Tibial artery (tissue), 4 donors: Measurements from ENCODE around the gene C1orf185.
"Not testable (repeated sequence)": the region's sequence is repeated elsewhere in the genome, so short reads cannot be mapped to it uniquely, and the experiment has no call there.

Experiments used
- DNase-seq, 2 donors: peaks; one replicate each; pipeline ENCODE4 v3.0.0-alpha.2; 2019
- H3K27ac ChIP-seq, 2 donors: fragments of 200-600 bp; sonication (generic) in 1 of 2; 1 replicate in 1 of 2; 2 replicates in 1 of 2; pipeline ENCODE4 v1.5.1; 2018 to 2019; ENCODE audit warnings: mild to moderate bottlenecking in 1 of 2
- H3K27me3 ChIP-seq, 2 donors: fragments of 200-600 bp; sonication (generic) in 1 of 2; one replicate each; pipeline versions ENCODE4 v1.5.1 to v1.6.0; 2016 to 2019
- H3K36me3 ChIP-seq, 3 donors: fragments of 200-600 bp; sonication (generic) in 2 of 3; one replicate each; pipeline ENCODE4 v1.5.1; 2016 to 2019; ENCODE audit warnings: mild to moderate bottlenecking in 2 of 3
- H3K4me1 ChIP-seq, 4 donors: fragments of 200-600 bp; sonication (generic) in 2 of 4; 1 replicate in 3 of 4; 2 replicates in 1 of 4; pipeline ENCODE4 v1.5.1; 2016 to 2019
- H3K4me3 ChIP-seq, 2 donors: fragments of 200-600 bp; sonication (generic) in 1 of 2; 1 replicate in 1 of 2; 2 replicates in 1 of 2; pipeline ENCODE4 v1.5.1; 2018 to 2019; ENCODE audit warnings: mild to moderate bottlenecking in 2 of 2
- H3K9me3 ChIP-seq, 3 donors: fragments of 200-600 bp; sonication (generic) in 1 of 3; one replicate each; pipeline ENCODE4 v1.5.1; 2016 to 2019
- intact Hi-C: fragments of 100-400 bp; cut with DNase I; formaldehyde crosslinking; loops from one replicate; pipeline ENCODE4 v1.15.0; 2023; ENCODE audit warnings: low total_unique reads
- TF ChIP-seq, protein P1 (sequence below), 2 experiments: fragments of 200-600 bp in 1 of 2; fragments of 450-650 bp in 1 of 2; IDR thresholded peaks; one replicate each; pipeline ENCODE4 v1.5.1; 2017 to 2019; ENCODE audit warnings: antibody characterized with exemption in 2 of 2, mild to moderate bottlenecking in 1 of 2, moderate library complexity in 1 of 2

C1orf185 gene

GRCh38 chr1:51157395-51157794, 55.4 kb downstream of the C1orf185 start:
- Histone ChIP-seq H3K27ac (no peak overlapping the region), H3K4me1 (no peaks in the 10 kb centered on the region), H3K36me3 (no peaks in the 10 kb centered on the region), H3K4me3 (no peak overlapping the region), H3K9me3 (peaks cover 0 to 29% (median 11%) of the 10 kb centered on the region in 3 donors), H3K27me3 (no peaks in the 10 kb centered on the region)
- intact Hi-C loops, result no loop called here
- TF ChIP-seq, protein P1, sequence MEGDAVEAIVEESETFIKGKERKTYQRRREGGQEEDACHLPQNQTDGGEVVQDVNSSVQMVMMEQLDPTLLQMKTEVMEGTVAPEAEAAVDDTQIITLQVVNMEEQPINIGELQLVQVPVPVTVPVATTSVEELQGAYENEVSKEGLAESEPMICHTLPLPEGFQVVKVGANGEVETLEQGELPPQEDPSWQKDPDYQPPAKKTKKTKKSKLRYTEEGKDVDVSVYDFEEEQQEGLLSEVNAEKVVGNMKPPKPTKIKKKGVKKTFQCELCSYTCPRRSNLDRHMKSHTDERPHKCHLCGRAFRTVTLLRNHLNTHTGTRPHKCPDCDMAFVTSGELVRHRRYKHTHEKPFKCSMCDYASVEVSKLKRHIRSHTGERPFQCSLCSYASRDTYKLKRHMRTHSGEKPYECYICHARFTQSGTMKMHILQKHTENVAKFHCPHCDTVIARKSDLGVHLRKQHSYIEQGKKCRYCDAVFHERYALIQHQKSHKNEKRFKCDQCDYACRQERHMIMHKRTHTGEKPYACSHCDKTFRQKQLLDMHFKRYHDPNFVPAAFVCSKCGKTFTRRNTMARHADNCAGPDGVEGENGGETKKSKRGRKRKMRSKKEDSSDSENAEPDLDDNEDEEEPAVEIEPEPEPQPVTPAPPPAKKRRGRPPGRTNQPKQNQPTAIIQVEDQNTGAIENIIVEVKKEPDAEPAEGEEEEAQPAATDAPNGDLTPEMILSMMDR (IDR thresholded peaks at IDR 0.05), result no peak
- DNase-seq, result no peak

- intact Hi-C loops, result no loop called here
- no peak overlapping the region for H3K4me3 ChIP-seq
- no peaks in the 10 kb centered on the region for H3K27me3 ChIP-seq
- TF ChIP-seq, protein P1 (IDR thresholded peaks at IDR 0.05), result no peak
- H3K4me1 ChIP-seq, result no peaks in the 10 kb centered on the region
- DNase-seq, result no peak
- H3K9me3 ChIP-seq, result peaks cover 0 to 28% (median 11%) of the 10 kb centered on the region in 3 donors
- no peak overlapping the region for H3K27ac ChIP-seq
- H3K36me3 ChIP-seq, result no peaks in the 10 kb centered on the region
Measured at GRCh38 chr1:51158263-51158662, 56.2 kb downstream of the C1orf185 start.

GRCh38 chr1:51162560-51162959, 60.5 kb downstream of the C1orf185 start:
- H3K4me1 ChIP-seq, H3K9me3 ChIP-seq, H3K4me3 ChIP-seq, H3K27me3 ChIP-seq, DNase-seq, H3K36me3 ChIP-seq, intact Hi-C loops, H3K27ac ChIP-seq: not testable (repeated sequence)

DNA sequence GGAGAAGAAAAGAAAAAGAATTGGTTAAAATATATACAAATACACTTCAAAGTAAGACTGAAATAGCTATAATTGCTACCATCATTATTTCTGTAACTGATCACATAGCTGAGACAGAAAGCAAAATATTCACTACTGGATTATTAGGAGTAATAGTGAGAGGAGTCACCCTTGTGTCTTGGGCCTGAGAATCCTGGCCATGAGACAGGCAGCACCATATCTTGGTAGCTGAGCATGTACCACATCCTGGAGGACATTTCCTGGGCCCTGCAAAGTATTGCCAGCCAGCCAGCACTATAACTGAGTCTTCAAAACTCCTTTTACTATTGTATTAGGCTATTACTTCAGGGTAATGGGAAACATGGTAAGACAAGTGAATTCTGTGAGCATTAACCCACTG, 63.5 kb downstream of the C1orf185 start:
- no peak overlapping the region for H3K4me3 ChIP-seq
- intact Hi-C loops, result no loop called here
- H3K27me3 ChIP-seq, result no peaks in the 10 kb centered on the region
- no peak for DNase-seq
- H3K27ac ChIP-seq, result no peak overlapping the region
- no peaks in the 10 kb centered on the region for H3K9me3 ChIP-seq
- H3K36me3 ChIP-seq, result no peaks in the 10 kb centered on the region
- TF ChIP-seq, protein P1 (IDR thresholded peaks at IDR 0.05), result no peak
- no peaks in the 10 kb centered on the region for H3K4me1 ChIP-seq

GRCh38 chr1:51168266-51168845, 66.3 kb downstream of the C1orf185 start:
- intact Hi-C loops, result no loop called here
- DNase-seq, result no peak
- no peaks in the 10 kb centered on the region for H3K4me1 ChIP-seq
- no peaks in the 10 kb centered on the region for H3K27me3 ChIP-seq
- no peak overlapping the region for H3K4me3 ChIP-seq
- H3K27ac ChIP-seq, result no peak overlapping the region
- H3K36me3 ChIP-seq, result no peaks in the 10 kb centered on the region
- TF ChIP-seq, protein P1 (IDR thresholded peaks at IDR 0.05), result no peak
- H3K9me3 ChIP-seq, result no peaks in the 10 kb centered on the region

GRCh38 chr1:51168936-51169335, 66.9 kb downstream of the C1orf185 start:
- Histone ChIP-seq H3K4me3 (no peak overlapping the region), H3K36me3 (no peaks in the 10 kb centered on the region), H3K27me3 (no peaks in the 10 kb centered on the region), H3K9me3 (no peaks in the 10 kb centered on the region), H3K27ac (no peak overlapping the region), H3K4me1 (no peaks in the 10 kb centered on the region)
- no peak for DNase-seq
- TF ChIP-seq, protein P1 (IDR thresholded peaks at IDR 0.05), result no peak
- intact Hi-C loops, result no loop called here
